Body of pancreas (tissue), 4 donors: ENCODE results near the gene AP1S2. TPM values are rescaled to one million over a fixed set of nuclear protein-coding genes. Genes with fewer than 3 reads are reported as not detected.
"Not testable (repeated sequence)": the region's sequence is repeated elsewhere in the genome, so short reads cannot be mapped to it uniquely, and the experiment has no call there.

Experiments
- ATAC-seq: fragments of 150-250 bp; one replicate; pipeline ENCODE4 v1.9.1; 2016
- DNase-seq, 4 donors: peaks; one replicate each; pipeline ENCODE4 v3.0.0-alpha.2; 2019
- H3K27ac ChIP-seq, 4 donors: fragments of 200-600 bp; sonication (generic); 1 replicate in 3 of 4; 2 replicates in 1 of 4; pipeline versions ENCODE4 v1.5.1 to v1.6.1; 2016 to 2019; ENCODE audit warnings: mild to moderate bottlenecking in 1 of 4, mixed read lengths in 1 of 4, moderate library complexity in 1 of 4
- H3K27me3 ChIP-seq, 2 donors: fragments of 200-600 bp; sonication (generic); one replicate each; pipeline ENCODE4 v1.6.0; 2016; ENCODE audit warnings: mild to moderate bottlenecking in 1 of 2
- H3K36me3 ChIP-seq, 2 donors: fragments of 200-600 bp; sonication (generic); replicated peaks in 1 of 2; 2 replicates each; pipeline ENCODE4 v1.5.1; 2016; ENCODE audit warnings: low read depth in 2 of 2; ENCODE audit not compliant: insufficient read depth in 1 of 2
- H3K4me1 ChIP-seq: fragments of 200-600 bp; sonication (generic); one replicate; pipeline ENCODE4 v1.6.0; 2016
- H3K4me3 ChIP-seq, 2 donors: fragments of 200-600 bp; sonication (generic); 1 replicate in 1 of 2; 2 replicates in 1 of 2; pipeline ENCODE4 v1.5.1; 2016 to 2019
- H3K9me3 ChIP-seq, 3 donors: fragments of 200-600 bp; sonication (generic); 1 replicate in 2 of 3; 2 replicates in 1 of 3; pipeline ENCODE4 v1.5.1; 2016
- CTCF ChIP-seq, 7 experiments: fragments of 450-650 bp in 4 of 7; fragments of 200-600 bp in 3 of 7; sonication (generic) in 3 of 7; IDR thresholded peaks; one replicate each; pipeline ENCODE4 v1.5.1; 2016 to 2019; ENCODE audit warnings: antibody characterized with exemption in 7 of 7
- POLR2A ChIP-seq, 3 donors: fragments of 450-650 bp; IDR thresholded peaks; one replicate each; pipeline ENCODE4 v1.6.1; 2016; ENCODE audit warnings: antibody characterized with exemption in 3 of 3, mild to moderate bottlenecking in 2 of 3
- WGBS, 2 donors: methylation state at CpG; one replicate each; pipeline ENCODE4 v1.1.5; 2017; 5-methylcytosine and 5-hydroxymethylcytosine counted together
- intact Hi-C: fragments of 100-400 bp; cut with DNase I; formaldehyde crosslinking; loops from one replicate; pipeline ENCODE4 v1.15.1; 2023
- total RNA-seq, 2 donors: library from RNA; depleted of rRNA; stranded (reverse); fragments of >200 nt; gene quantifications; one replicate each; pipeline ENCODE4 v1.1.0, GENCODE V29; 2016

AP1S2 gene
- total RNA-seq, 2 donors from 2014 or later, result 7.6 to 11.7 TPM

GRCh38 chrX:15890463-15890862 lies 35.9 kb upstream of the AP1S2 start:
- DNase-seq, result no peak
- 96 to 97% methylated on average over 2 of the region's 2 CpGs for WGBS, 2 donors
- Histone ChIP-seq H3K9me3 (no peaks in the 10 kb centered on the region), H3K4me3 (no peak overlapping the region), H3K4me1 (no peaks in the 10 kb centered on the region), H3K36me3 (no peaks in the 10 kb centered on the region), H3K27ac (no peak overlapping the region), H3K27me3 (no peaks in the 10 kb centered on the region)
- TF ChIP-seq CTCF (IDR thresholded peaks at IDR 0.05) (no peak), POLR2A (IDR thresholded peaks at IDR 0.05) (no peak)
- ATAC-seq, result no peak
- intact Hi-C loops, result no loop called here

GRCh38 chrX:15888062-15888461 lies 33.4 kb upstream of the AP1S2 start:
- H3K4me1 ChIP-seq, result no peaks in the 10 kb centered on the region
- 17 to 19% methylated on average over 5 of the region's 5 CpGs for WGBS, 2 donors
- no peak overlapping the region for H3K27ac ChIP-seq
- no peaks in the 10 kb centered on the region for H3K36me3 ChIP-seq
- H3K9me3 ChIP-seq, result no peaks in the 10 kb centered on the region
- intact Hi-C loops, result no loop called here
- DNase-seq (peak in 1 of 4 donors; percentile 23), ATAC-seq (no peak)
- no peak for TF ChIP-seq POLR2A (IDR thresholded peaks at IDR 0.05)
- no peak for TF ChIP-seq CTCF (IDR thresholded peaks at IDR 0.05)
- H3K27me3 ChIP-seq, result no peaks in the 10 kb centered on the region
- H3K4me3 ChIP-seq, result no peak overlapping the region

GRCh38 chrX:15883540-15883863 lies 28.9 kb upstream of the AP1S2 start:
- TF ChIP-seq POLR2A (IDR thresholded peaks at IDR 0.05) (no peak), CTCF (IDR thresholded peaks at IDR 0.05) (no peak)
- ATAC-seq (no peak), DNase-seq (no peak)
- no peaks in the 10 kb centered on the region for H3K9me3 ChIP-seq
- WGBS, 2 donors, result 88 to 95% methylated on average over 3 of the region's 3 CpGs
- H3K4me3 ChIP-seq, result no peak overlapping the region
- H3K36me3 ChIP-seq, result no peaks in the 10 kb centered on the region
- no peaks in the 10 kb centered on the region for H3K4me1 ChIP-seq
- intact Hi-C loops, result no loop called here
- H3K27ac ChIP-seq, result no peak overlapping the region
- H3K27me3 ChIP-seq, result no peaks in the 10 kb centered on the region

- no peaks in the 10 kb centered on the region for H3K27me3 ChIP-seq
- no peaks in the 10 kb centered on the region for H3K36me3 ChIP-seq
- 42 to 55% methylated on average over 4 to 5 of the region's 5 CpGs for WGBS, 2 donors
- no peak overlapping the region for H3K27ac ChIP-seq
- H3K4me1 ChIP-seq, result no peaks in the 10 kb centered on the region
- DNase-seq (peak in 1 of 4 donors; percentile 3), ATAC-seq (no peak)
- TF ChIP-seq POLR2A (IDR thresholded peaks at IDR 0.05) (no peak), CTCF (IDR thresholded peaks at IDR 0.05) (no peak)
- intact Hi-C loops, result no loop called here
- no peaks in the 10 kb centered on the region for H3K9me3 ChIP-seq
- H3K4me3 ChIP-seq, result no peak overlapping the region
Observed at GRCh38 chrX:15882704-15883539, 28.3 kb upstream of the AP1S2 start.

GRCh38 chrX:15881381-15881897 lies 26.8 kb upstream of the AP1S2 start:
- H3K4me3 ChIP-seq, result no peak overlapping the region
- H3K36me3 ChIP-seq, result no peaks in the 10 kb centered on the region
- DNase-seq (no peak), ATAC-seq (no peak)
- no peaks in the 10 kb centered on the region for H3K9me3 ChIP-seq
- intact Hi-C loops, result no loop called here
- H3K4me1 ChIP-seq, result no peaks in the 10 kb centered on the region
- no peak overlapping the region for H3K27ac ChIP-seq
- H3K27me3 ChIP-seq, result no peaks in the 10 kb centered on the region
- TF ChIP-seq POLR2A (IDR thresholded peaks at IDR 0.05), result no peak
- no peak for TF ChIP-seq CTCF (IDR thresholded peaks at IDR 0.05)
- WGBS, 2 donors, result 67 to 80% methylated on average over 2 of the region's 2 CpGs

GRCh38 chrX:15877914-15878313 lies 23.3 kb upstream of the AP1S2 start:
- H3K4me3 ChIP-seq, ATAC-seq, H3K4me1 ChIP-seq, intact Hi-C loops, H3K9me3 ChIP-seq, H3K27ac ChIP-seq, H3K27me3 ChIP-seq, DNase-seq, H3K36me3 ChIP-seq: not testable (repeated sequence)
- 38 to 73% methylated on average over 1 of the region's 1 CpG for WGBS, 2 donors
